ENCODE measurements around the gene FFAR3. TPM values are rescaled to one million over a fixed set of nuclear protein-coding genes. Genes with fewer than 3 reads are reported as not detected.

FFAR3 gene
- total and polyA plus RNA-seq, 9 of the 15 experiments (the other 6 are each of a cell fraction or from before 2014, with no cell fraction given) = not detected

GRCh38 chr19:35375505-35376307, 17.4 kb downstream of the FFAR3 start (continued):
- TF ChIP-seq HDAC2 (IDR thresholded peaks at IDR 0.05) = no peak
- TF ChIP-seq, protein P1, sequence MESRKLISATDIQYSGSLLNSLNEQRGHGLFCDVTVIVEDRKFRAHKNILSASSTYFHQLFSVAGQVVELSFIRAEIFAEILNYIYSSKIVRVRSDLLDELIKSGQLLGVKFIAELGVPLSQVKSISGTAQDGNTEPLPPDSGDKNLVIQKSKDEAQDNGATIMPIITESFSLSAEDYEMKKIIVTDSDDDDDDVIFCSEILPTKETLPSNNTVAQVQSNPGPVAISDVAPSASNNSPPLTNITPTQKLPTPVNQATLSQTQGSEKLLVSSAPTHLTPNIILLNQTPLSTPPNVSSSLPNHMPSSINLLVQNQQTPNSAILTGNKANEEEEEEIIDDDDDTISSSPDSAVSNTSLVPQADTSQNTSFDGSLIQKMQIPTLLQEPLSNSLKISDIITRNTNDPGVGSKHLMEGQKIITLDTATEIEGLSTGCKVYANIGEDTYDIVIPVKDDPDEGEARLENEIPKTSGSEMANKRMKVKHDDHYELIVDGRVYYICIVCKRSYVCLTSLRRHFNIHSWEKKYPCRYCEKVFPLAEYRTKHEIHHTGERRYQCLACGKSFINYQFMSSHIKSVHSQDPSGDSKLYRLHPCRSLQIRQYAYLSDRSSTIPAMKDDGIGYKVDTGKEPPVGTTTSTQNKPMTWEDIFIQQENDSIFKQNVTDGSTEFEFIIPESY (CRISPR knock-in tag; IDR thresholded peaks at IDR 0.05) = no peak
- no peak for TF ChIP-seq ZNF444 (CRISPR knock-in tag; IDR thresholded peaks at IDR 0.05)
- no peak for TF ChIP-seq HNRNPLL (IDR thresholded peaks at IDR 0.05; ENCODE audit: low read depth, low read length, poor library complexity, severe bottlenecking)
- TF ChIP-seq COPS2 (conservative IDR thresholded peaks at IDR 0.05) = no peak
- peak; percentile 45 for TF ChIP-seq ZNF280A (IDR thresholded peaks at IDR 0.05; ENCODE audit: low read depth, partially characterized antibody)
- TF ChIP-seq L3MBTL2 (IDR thresholded peaks at IDR 0.05) = no peak
- TF ChIP-seq, protein P2, sequence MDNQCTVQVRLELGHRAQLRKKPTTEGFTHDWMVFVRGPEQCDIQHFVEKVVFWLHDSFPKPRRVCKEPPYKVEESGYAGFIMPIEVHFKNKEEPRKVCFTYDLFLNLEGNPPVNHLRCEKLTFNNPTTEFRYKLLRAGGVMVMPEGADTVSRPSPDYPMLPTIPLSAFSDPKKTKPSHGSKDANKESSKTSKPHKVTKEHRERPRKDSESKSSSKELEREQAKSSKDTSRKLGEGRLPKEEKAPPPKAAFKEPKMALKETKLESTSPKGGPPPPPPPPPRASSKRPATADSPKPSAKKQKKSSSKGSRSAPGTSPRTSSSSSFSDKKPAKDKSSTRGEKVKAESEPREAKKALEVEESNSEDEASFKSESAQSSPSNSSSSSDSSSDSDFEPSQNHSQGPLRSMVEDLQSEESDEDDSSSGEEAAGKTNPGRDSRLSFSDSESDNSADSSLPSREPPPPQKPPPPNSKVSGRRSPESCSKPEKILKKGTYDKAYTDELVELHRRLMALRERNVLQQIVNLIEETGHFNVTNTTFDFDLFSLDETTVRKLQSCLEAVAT (IDR thresholded peaks at IDR 0.05) = 0 out of 4 replicates have a peak, but pooled peaks of 1 of the 2 experiments have one; percentile 37
- TF ChIP-seq PHB2 (IDR thresholded peaks at IDR 0.05; ENCODE audit: low read depth) = 0 out of 2 replicates have a peak, but pooled peaks have one; percentile 2
- TF ChIP-seq GTF2B (IDR thresholded peaks at IDR 0.05; ENCODE audit: extremely low read depth, insufficient read length) = no peak
- TF ChIP-seq ZNF77 (CRISPR knock-in tag; IDR thresholded peaks at IDR 0.05) = no peak
- no peak for TF ChIP-seq PHF8 (IDR thresholded peaks at IDR 0.05; ENCODE audit: borderline replicate concordance, low read length)
- TF ChIP-seq ATF1 (CRISPR knock-in tag; IDR thresholded peaks at IDR 0.05) = no peak
- no peak for TF ChIP-seq ATF1 (tag; IDR thresholded peaks at IDR 0.05)
- TF ChIP-seq ZHX1 (conservative IDR thresholded peaks at IDR 0.05; ENCODE audit: low read length) = no peak
- TF ChIP-seq ZKSCAN3 (CRISPR knock-in tag; IDR thresholded peaks at IDR 0.05) = no peak
- TF ChIP-seq CREM (IDR thresholded peaks at IDR 0.05; ENCODE audit: low read depth) = no peak
- 0 out of 4 replicates have a peak, but pooled peaks of 1 of the 2 experiments have one; percentile 7 for TF ChIP-seq MCM7 (IDR thresholded peaks at IDR 0.05)
- no peak for TF ChIP-seq TSC22D4 (tag; IDR thresholded peaks at IDR 0.05)
- TF ChIP-seq SIN3A (IDR thresholded peaks at IDR 0.05; ENCODE audit: borderline replicate concordance in 2 of 2, control insufficient read depth in 1 of 2, low read depth in 2 of 2, low read length in 2 of 2) = no peak
- no peak for TF ChIP-seq ZNF431 (CRISPR knock-in tag; IDR thresholded peaks at IDR 0.05)
